K562 (cell line): Measurements from ENCODE around the gene LPCAT3. TPM values are rescaled to one million over a fixed set of nuclear protein-coding genes. Genes with fewer than 3 reads are reported as not detected.

Source experiments
- ARNT ChIP-seq, 2 experiments: fragments of 450-650 bp; IDR thresholded peaks; 2 replicates each; pipeline ENCODE4 v1.6.1; 2016; ENCODE audit warnings: mild to moderate bottlenecking in 1 of 2
- BCL6 ChIP-seq: fragments of 250-450 bp; sonication (Bioruptor Pico); IDR thresholded peaks from 2 replicates; pipeline ENCODE4 v1.4.0; 2020
- BHLHE40 ChIP-seq: IDR thresholded peaks from 2 replicates; pipeline ENCODE4 v1.6.1; 2011; ENCODE audit warnings: low read length, improper control_type of control experiment
- CREB1 ChIP-seq, 2 experiments: sonication (generic) in 1 of 2; formaldehyde crosslinking in 1 of 2; IDR thresholded peaks; 2 replicates each; pipeline versions ENCODE4 v1.6.1 to v1.8.0; 2012 to 2022; ENCODE audit warnings: inconsistent platforms in 1 of 2, mild to moderate bottlenecking in 1 of 2, missing genetic modification reagents in 1 of 2, moderate library complexity in 1 of 2
- CREBBP ChIP-seq: IDR thresholded peaks from one replicate; pipeline ENCODE4 v1.6.1; 2012; ENCODE audit warnings: low read depth, mild to moderate bottlenecking, control low read depth, inconsistent platforms, low read length
- HBP1 ChIP-seq: fragments of 450-650 bp; formaldehyde crosslinking; IDR thresholded peaks from 2 replicates; pipeline ENCODE4 v1.4.0; 2022; ENCODE audit warnings: missing genetic modification characterization
- KAT7 ChIP-seq: sonication (generic); formaldehyde crosslinking; IDR thresholded peaks from 2 replicates; pipeline ENCODE4 v1.8.0; 2022; ENCODE audit warnings: missing genetic modification reagents, mild to moderate bottlenecking, borderline replicate concordance
- MCM2 ChIP-seq: fragments of 450-650 bp; IDR thresholded peaks from 2 replicates; pipeline ENCODE4 v1.6.1; 2017; ENCODE audit warnings: low read depth, mild to moderate bottlenecking
- MCM7 ChIP-seq, 2 experiments: fragments of 450-650 bp; IDR thresholded peaks; 2 replicates each; pipeline ENCODE4 v1.6.1; 2016 to 2018
- NR2C1 ChIP-seq, 2 experiments: fragments of 450-650 bp; IDR thresholded peaks; 2 replicates each; pipeline ENCODE4 v1.6.1; 2017; ENCODE audit warnings: mild to moderate bottlenecking in 2 of 2, antibody characterized with exemption in 1 of 2, inconsistent platforms in 1 of 2, missing compliant biosample characterization in 1 of 2, missing genetic modification characterization in 1 of 2
- NR2F6 ChIP-seq: fragments of 450-650 bp; formaldehyde crosslinking; IDR thresholded peaks from 2 replicates; pipeline ENCODE4 v1.4.0; 2020; ENCODE audit warnings: mild to moderate bottlenecking
- PHF20 ChIP-seq: fragments of 450-650 bp; IDR thresholded peaks from 2 replicates; pipeline ENCODE4 v1.6.1; 2018; ENCODE audit not compliant: partially characterized antibody
- RHOXF2B ChIP-seq: fragments of 250-450 bp; sonication (Bioruptor Pico); conservative IDR thresholded peaks from 2 replicates; pipeline ENCODE4 v1.5.1; 2021
- SRSF3 ChIP-seq: fragments of 200-400 bp; formaldehyde crosslinking; IDR thresholded peaks from 2 replicates; pipeline ENCODE4 v1.6.1; 2016; ENCODE audit warnings: mild to moderate bottlenecking, low read length, moderate library complexity; ENCODE audit not compliant: insufficient read depth
- TCFL5 ChIP-seq: fragments of 250-450 bp; sonication (Bioruptor Pico); conservative IDR thresholded peaks from 2 replicates; pipeline ENCODE4 v1.6.1; 2021; ENCODE audit warnings: mild to moderate bottlenecking, moderate library complexity, matching md5 sums
- TFAM ChIP-seq: fragments of 250-450 bp; sonication (Bioruptor Pico); conservative IDR thresholded peaks from 2 replicates; pipeline ENCODE4 v1.5.0; 2021; ENCODE audit warnings: mild to moderate bottlenecking, moderate library complexity
- TGIF2 ChIP-seq: sonication (generic); formaldehyde crosslinking; IDR thresholded peaks from 2 replicates; pipeline ENCODE4 v1.8.1; 2022; ENCODE audit warnings: mild to moderate bottlenecking, missing genetic modification reagents, moderate library complexity
- ZBED1 ChIP-seq: IDR thresholded peaks from 2 replicates; pipeline ENCODE4 v1.6.1; 2014
- ZNF133 ChIP-seq: fragments of 250-450 bp; sonication (Bioruptor Pico); IDR thresholded peaks from 2 replicates; pipeline ENCODE4 v1.4.0; 2020; ENCODE audit warnings: mild to moderate bottlenecking
- ZNF165 ChIP-seq: fragments of 250-450 bp; sonication (Bioruptor Pico); IDR thresholded peaks from 2 replicates; pipeline ENCODE4 v1.4.0; 2020; ENCODE audit warnings: borderline replicate concordance
- ZNF3 ChIP-seq: fragments of 250-450 bp; sonication (Bioruptor Pico); IDR thresholded peaks from 2 replicates; pipeline ENCODE4 v1.5.0; 2021; ENCODE audit warnings: mild to moderate bottlenecking, moderate library complexity
- polyA plus RNA-seq, 8 experiments: library from polyadenylated mRNA; depleted of rRNA in 4 of 8; stranded (reverse) in 5 of 8; unstranded in 3 of 8; fragments of >200 nt; fragmentation: Nextera tagmentation in 2 of 8; fragmentation: Illumina TruSeq in 1 of 8; extraction: Ambion mirVana in 2 of 8; extraction: Trizol in 1 of 8; gene quantifications; 2 replicates each; pipeline versions ENCODE4 v1.2.1 to v1.2.3, GENCODE V29; 2011 to 2014; ENCODE audit warnings: inconsistent platforms in 1 of 8, missing spikeins in 1 of 8
- total RNA-seq, 7 experiments: library from RNA; depleted of rRNA in 6 of 7; stranded (reverse); fragments of >200 nt in 6 of 7; fragmentation: Illumina TruSeq in 2 of 7; extraction: Trizol in 2 of 7; gene quantifications; 2 replicates each; pipeline versions ENCODE4 v1.2.1 to v1.2.3, GENCODE V29; 2011 to 2021; ENCODE audit warnings: low replicate concordance in 1 of 7
- TF ChIP-seq, protein P1 (sequence below): fragments of 450-650 bp; IDR thresholded peaks from 2 replicates; pipeline ENCODE4 v1.6.1; 2016; ENCODE audit warnings: low read depth

LPCAT3 gene
- total and polyA plus RNA-seq, 9 of the 15 experiments (the other 6 are each of a cell fraction or from before 2014, with no cell fraction given): 4.9 to 52.5 (median 25.3) TPM

DNA sequence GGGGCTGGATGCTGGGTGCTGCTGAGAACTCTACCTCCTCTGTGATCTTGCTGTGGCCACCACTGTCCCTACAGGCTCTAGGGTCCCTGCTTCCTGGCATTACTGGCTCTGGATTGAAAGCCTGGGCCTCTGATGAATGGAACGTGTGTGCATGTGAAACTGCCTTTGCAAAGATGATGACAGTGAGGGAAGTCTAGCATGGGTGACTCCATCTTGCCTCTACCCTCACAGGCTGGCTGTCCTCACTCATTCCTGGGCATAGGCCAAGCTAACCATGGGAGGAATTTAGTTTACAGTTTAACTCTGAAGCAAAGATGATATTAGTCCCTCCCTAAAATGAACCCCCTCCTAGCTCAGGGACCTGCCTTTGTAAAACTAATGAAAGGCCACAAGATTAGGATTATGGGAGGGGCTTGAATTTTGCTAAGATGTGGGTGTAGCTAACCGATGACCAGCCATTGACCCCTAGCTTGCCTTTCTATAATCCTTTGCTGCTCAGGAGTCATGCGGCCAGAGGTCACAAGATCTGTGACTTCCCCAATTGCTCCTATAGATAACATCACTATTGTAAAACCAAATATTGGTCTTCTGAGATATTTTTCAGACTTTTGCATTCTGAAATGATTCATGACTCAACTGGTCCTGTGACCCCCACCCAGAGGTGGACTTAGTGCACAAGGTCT, 40.0 kb upstream of the LPCAT3 start (continued):
- TF ChIP-seq, protein P1, sequence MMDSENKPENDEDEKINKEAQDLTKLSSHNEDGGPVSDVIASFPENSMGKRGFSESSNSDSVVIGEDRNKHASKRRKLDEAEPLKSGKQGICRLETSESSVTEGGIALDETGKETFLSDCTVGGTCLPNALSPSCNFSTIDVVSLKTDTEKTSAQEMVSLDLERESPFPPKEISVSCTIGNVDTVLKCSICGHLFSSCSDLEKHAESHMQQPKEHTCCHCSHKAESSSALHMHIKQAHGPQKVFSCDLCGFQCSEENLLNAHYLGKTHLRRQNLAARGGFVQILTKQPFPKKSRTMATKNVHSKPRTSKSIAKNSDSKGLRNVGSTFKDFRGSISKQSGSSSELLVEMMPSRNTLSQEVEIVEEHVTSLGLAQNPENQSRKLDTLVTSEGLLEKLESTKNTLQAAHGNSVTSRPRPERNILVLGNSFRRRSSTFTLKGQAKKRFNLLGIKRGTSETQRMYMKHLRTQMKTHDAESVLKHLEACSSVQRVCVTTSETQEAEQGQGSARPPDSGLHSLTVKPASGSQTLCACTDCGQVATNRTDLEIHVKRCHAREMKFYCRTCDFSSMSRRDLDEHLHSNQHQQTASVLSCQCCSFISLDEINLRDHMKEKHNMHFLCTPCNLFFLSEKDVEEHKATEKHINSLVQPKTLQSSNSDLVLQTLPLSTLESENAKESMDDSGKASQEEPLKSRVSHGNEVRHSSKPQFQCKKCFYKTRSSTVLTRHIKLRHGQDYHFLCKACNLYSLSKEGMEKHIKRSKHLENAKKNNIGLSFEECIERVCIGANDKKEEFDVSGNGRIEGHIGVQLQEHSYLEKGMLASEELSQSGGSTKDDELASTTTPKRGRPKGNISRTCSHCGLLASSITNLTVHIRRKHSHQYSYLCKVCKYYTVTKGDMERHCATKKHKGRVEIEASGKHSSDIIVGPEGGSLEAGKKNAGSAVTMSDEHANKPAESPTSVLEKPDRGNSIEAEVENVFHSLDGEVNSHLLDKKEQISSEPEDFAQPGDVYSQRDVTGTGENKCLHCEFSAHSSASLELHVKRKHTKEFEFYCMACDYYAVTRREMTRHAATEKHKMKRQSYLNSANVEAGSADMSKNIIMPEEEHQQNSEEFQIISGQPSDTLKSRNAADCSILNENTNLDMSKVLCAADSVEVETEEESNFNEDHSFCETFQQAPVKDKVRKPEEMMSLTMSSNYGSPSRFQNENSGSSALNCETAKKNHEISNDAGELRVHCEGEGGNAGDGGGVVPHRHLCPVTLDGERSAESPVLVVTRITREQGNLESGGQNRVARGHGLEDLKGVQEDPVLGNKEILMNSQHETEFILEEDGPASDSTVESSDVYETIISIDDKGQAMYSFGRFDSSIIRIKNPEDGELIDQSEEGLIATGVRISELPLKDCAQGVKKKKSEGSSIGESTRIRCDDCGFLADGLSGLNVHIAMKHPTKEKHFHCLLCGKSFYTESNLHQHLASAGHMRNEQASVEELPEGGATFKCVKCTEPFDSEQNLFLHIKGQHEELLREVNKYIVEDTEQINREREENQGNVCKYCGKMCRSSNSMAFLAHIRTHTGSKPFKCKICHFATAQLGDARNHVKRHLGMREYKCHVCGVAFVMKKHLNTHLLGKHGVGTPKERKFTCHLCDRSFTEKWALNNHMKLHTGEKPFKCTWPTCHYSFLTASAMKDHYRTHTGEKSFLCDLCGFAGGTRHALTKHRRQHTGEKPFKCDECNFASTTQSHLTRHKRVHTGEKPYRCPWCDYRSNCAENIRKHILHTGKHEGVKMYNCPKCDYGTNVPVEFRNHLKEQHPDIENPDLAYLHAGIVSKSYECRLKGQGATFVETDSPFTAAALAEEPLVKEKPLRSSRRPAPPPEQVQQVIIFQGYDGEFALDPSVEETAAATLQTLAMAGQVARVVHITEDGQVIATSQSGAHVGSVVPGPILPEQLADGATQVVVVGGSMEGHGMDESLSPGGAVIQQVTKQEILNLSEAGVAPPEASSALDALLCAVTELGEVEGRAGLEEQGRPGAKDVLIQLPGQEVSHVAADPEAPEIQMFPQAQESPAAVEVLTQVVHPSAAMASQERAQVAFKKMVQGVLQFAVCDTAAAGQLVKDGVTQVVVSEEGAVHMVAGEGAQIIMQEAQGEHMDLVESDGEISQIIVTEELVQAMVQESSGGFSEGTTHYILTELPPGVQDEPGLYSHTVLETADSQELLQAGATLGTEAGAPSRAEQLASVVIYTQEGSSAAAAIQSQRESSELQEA: no peak
- no peak for TF ChIP-seq KAT7 (CRISPR knock-in tag)
- no peak for TF ChIP-seq TFAM (CRISPR knock-in tag)
- TF ChIP-seq MCM2: no peak
- no peak; the same call in 1 of the 2 replicates for TF ChIP-seq TCFL5 (CRISPR knock-in tag)
- TF ChIP-seq CREBBP: no peak
- peak; percentile 88 for TF ChIP-seq BCL6
- peak; percentile 72; the same call in 1 of the 2 replicates for TF ChIP-seq ZNF165 (CRISPR knock-in tag)
- TF ChIP-seq ARNT (IDR thresholded peaks at IDR 0.05): no peak
- TF ChIP-seq PHF20: no peak
- no peak; the same call in 1 of the 2 replicates for TF ChIP-seq RHOXF2B (CRISPR knock-in tag)
- TF ChIP-seq TGIF2: no peak
- TF ChIP-seq CREB1 (IDR thresholded peaks at IDR 0.05): no peak
- TF ChIP-seq CREB1 (CRISPR knock-in tag; IDR thresholded peaks at IDR 0.05): no peak
- no peak for TF ChIP-seq BHLHE40
- no peak for TF ChIP-seq ZNF3
- no peak for TF ChIP-seq MCM7 (IDR thresholded peaks at IDR 0.05)
- TF ChIP-seq HBP1 (CRISPR knock-in tag): no peak
- TF ChIP-seq SRSF3: no peak
- TF ChIP-seq NR2F6: no peak
- TF ChIP-seq ZNF133: peak; percentile 76; the same call in 1 of the 2 replicates
- TF ChIP-seq ZBED1: no peak
- TF ChIP-seq NR2C1 (IDR thresholded peaks at IDR 0.05): peak; percentile 30; the same call in 1 of the 2 replicates
- TF ChIP-seq NR2C1 (tag; IDR thresholded peaks at IDR 0.05): peak; percentile 81
